Medulla oblongata (tissue), 1 donor: ENCODE measurements around the gene EXOC3L4.
A peak's percentile ranks its signal among the peaks of the same experiment; 100 is the strongest.

Experiments
- DNase-seq: peaks from one replicate; pipeline ENCODE4 v3.0.0-alpha.2; 2015; ENCODE audit errors: extremely low spot score

Gene EXOC3L4

GRCh38 chr14:103133210-103134140, 39.0 kb downstream of the EXOC3L4 start:
- no peak for DNase-seq

DNA sequence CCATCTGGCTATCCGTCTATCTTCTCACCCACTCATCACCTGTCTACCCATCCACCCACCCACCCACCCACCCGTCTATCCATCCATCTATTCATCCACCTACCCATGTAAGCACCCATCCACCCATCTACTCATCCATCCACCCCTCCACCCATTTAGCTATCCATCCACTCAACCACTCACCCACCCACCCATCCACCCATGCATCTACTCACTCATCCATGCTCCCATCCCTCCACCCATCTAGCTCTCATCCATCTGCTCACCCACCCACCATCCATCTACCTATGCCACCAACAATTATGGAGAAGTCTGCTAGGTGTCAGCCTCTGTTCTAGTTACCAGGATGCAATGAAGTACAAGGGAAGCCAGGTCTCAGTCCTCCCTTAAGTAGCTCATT, 39.9 kb downstream of the EXOC3L4 start:
- DNase-seq, result no peak

DNA sequence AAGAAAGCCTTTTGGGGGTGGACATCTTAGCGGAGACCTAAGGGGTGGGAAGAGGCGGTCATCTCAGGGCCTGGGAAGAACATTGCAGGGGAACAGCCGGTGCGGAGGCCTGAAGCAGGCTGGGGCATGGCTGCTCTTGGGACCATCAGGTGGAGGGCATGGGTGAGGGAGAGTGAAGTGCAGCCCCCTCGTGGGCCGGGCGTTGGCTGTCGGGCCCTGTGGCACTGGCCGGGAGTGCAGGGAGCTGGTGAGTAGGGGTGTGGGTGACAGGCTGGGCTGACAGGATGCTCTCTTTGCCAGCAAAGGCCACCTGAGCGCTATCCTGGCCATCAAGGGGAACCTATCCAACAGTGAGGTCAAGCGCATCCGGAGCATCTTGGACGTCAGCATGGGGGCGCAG, 40.4 kb downstream of the EXOC3L4 start:
- no peak for DNase-seq

DNA sequence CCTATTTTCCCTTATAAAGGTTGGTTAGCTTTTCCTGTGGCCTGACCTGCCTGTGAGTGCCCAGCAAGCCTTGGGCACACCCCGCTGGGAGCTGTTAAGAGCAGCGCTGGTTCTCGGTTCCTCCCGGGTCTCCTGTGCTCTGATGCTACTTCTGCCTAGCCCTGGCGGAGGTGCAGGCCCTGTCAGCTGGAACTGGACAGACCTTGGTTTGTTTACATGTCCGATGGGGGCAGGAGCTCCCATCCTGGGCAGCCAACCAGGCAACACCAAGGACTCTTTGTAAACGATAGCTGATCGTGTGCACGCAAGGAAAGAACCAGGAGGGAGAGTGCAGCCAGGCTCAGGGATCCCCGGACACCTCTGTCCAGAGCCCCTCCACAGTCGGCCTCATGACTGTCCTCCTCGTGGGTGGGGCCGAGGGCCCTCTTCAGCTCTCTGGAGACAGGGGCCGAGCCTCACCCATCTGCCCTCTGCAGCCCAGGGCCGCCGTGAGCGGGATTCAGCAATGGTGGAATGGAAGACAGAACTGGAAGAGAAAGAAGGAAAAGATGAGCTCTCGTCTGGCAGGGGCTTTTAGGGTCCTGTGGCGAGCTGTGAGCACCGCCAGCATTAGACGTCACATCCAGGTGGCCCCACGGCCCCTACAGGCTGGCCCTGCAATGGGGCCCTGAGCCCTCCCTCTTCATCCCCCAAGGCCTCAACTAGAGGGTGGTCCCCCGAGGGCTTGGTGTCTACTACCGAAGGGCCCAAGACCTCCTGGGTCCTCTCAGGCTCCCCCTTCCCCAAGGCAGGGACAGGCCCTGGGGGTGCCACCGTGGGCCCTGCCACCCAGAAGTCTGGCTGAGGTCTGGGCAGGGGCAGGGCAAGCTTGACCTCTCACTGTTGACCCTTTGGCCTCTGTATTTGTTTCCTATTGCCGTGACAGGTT, 41.1 kb downstream of the EXOC3L4 start:
- DNase-seq, result no peak

- DNase-seq, result no peak
Observed at GRCh38 chr14:103136388-103137271, 42.1 kb downstream of the EXOC3L4 start.

DNA sequence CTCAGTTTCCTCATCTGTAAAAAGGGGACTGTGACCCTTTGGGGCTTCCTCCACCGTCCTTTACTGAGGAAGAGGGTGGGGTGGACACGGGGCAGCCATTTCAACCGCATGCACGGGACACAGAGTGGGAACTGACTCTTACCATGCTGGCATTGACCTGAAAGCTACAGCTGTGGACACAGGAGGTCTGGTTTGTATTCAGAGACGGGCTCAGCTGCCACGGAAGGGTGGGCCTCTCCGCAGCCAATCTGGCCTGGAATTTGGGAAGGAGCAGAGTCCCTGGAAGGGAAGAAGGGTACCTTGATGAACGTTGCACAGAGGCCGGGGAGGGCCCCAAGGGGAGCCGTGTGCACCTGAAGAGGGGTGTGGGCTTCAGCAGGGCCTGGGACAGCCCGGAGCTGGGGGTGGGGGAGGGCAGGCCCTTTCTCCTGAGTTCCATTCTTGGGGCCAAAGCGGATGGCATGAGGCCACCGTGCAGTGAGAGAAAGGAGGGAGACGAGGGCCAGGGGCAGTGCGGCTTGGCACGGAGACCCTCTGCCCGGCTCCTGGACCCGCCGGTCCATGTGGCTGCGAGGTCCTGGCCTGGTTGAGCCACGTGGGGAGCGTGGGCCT, 43.3 kb downstream of the EXOC3L4 start:
- DNase-seq, result no peak

DNA sequence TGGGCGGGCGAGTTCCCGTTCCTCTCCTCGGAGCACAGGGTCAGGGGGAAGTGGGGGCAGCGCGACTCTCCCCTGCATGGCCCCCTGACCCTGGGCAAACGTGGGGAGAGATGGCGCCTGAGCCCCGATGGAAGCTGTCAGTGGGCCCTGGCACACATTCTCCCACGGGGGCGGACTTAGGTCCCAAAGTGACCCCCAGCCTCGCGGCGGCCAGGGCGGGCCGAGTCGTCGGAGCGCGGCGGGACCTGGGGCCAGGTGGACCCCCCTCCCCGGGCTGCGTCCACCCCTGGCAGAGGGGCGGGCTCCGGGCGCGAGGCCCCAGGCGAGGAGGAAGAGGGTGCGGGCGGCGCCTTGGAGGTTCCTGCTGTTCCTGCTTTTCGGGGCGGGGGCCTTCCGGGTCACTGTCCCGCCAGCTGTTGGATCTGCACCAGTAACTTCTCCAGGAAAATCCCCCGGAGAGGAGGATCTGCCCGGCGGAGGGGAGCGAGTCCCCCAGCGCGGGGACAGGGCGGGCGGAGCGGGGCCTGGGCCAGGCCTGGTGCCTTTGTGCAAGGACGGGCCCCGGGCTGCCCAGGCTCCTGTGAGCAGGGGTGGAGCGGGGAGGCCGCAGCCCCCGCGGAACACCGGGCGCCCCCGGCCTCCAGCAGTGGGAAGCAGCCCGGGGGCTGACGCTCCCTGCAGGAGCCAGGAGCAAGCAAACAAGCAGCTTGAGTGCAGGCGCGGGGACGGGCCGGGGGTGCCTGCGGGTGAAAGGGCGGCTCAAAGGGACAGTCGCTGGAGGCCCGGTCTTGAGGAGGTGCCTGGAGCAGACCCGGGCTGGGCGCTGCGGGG, 44.0 kb downstream of the EXOC3L4 start:
- no peak for DNase-seq

DNA sequence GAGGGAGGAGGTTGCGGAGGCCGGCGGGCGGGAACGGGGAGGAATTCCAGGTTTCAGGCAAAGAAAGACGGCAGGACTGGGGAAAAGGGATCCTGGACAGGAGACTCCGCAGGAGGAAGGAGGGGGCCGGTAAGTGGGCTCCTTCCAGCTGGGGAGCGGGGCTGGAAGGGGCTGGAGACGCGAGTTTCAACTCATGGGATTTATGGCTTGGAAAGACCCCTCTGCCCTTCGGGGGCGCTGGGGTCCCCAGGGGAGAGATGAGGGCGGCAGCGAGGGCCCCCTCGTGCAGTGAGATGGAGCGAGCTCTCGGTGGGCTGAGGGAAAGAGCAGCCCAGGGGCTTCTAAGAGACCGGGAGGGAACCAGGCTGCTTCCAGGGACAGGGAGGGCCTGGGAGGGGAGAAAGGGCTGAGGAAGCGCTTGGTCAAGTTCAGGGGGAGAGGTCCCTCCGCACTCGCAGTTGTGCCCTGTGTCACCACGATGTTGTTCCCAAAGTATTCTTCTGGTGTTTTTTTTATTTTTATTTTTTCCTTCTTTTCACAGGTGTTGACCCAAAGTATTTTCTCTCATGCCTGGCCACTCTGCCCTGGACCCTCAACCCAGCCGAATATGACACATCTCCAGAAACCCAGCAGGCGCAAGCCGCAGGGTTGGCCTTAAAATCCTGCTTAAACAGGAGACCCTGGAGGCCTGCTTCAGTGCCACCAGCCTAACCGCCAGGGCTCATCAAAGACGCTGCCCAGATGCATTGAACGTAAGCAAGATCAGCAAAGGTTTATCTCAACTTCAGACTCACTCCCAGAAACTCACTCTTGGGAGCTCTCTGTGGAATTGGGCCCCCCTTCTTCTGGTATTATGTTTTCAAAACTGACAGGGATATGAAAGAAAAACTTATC, 44.9 kb downstream of the EXOC3L4 start:
- DNase-seq, result no peak

- no peak for DNase-seq
Observed at GRCh38 chr14:103140316-103141109, 46.0 kb downstream of the EXOC3L4 start.

DNA sequence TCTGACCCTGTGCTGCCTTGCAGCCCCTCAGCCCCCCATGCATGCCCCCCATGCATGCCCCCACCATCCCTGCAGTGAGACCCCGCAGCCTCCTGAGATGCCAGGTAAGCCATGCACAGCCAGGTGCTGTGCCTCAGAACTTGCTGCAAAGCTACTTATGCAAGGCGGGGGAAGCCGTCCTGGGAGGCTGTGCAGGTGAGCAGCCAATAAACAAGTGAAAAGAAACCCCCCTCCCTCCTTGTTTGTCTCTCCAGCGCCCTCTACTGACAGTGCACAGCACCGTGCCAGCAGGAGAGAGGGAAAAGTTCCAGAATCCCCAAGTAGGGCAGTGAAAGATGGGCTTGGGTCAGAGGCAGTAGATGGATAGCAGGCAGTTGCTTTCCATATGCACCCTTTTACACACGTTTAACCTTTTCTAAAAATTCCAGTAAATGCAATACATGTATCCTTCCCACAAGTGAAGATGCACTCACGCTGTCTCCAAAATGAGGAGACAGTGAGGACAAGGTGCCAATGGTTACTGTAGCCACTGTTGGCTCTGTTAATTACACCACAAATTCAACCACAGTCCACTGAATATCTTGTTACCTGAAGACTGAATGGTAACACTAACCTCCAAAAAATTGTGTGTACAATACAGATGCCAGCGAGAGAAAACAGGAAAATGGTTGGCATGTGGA, 46.7 kb downstream of the EXOC3L4 start:
- DNase-seq, result peak; percentile 43

DNA sequence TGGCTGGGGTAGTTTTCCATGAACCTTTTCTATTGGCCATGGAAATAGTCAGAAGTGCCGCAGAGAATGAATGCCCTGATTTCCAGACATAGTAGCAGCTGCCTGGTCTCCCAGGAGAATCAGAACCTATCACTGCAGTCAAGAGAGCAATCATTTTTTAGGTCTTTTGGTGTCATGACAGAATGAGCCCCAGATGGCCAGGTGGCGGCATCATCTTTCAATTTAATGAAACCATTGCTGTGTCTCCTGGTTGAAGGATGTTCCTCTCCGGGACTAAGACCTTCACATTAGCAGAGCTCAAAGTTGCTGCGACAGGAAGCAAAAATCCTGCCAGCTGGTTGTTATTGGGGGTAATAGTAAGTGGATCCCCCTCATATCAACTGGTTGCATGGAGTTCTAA, 47.5 kb downstream of the EXOC3L4 start:
- DNase-seq, result no peak

DNA sequence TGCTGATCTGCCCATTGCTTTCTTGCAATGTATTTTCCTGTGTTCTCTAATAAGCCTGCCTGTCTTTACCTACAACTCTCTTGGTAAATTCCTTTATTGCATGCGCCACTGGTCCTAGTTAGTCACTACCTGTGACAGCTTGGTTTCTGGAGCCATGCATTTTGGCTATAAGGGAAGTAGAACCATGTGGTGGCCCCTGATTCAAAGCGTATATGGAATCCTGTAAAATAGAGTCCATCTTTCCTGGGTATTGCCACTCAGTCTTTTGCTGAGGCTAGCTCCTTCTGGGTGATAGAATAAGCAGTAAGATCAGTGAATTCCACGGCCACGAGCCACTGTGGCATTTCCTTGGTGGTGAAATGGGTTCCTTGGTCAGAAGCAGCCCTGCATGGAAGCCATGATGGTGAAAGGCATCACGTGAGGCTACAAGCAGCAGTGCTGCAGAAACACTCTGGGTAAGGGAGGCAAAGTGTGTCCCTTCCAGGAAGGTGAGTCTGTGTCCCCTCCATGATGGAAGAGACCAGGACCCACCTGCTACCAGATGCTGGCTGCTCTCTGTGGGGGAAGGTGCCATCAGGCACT, 48.3 kb downstream of the EXOC3L4 start:
- no peak for DNase-seq

- DNase-seq, result no peak
Observed at GRCh38 chr14:103143506-103143905, 49.0 kb downstream of the EXOC3L4 start.

DNA sequence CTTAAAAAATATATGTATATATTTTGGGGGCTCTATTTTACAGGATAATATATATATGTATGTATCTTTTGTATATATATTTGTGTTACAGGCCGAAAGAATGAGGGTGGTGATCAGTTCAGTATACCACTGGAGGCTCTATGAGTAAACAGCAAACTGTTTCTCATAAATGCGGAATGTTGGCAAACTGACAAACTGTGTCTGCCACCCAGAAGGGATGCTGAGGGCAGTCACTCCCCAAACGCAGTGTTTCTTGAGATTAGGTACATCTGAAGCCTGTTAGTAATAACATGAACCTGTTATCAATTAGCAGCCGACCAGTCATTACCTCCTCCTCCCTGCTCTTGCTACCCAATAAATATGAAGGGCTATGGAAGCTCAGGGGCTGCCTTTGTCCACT, 49.6 kb downstream of the EXOC3L4 start:
- DNase-seq, result no peak

GRCh38 chr14:103146141-103146709, 51.7 kb downstream of the EXOC3L4 start:
- no peak for DNase-seq

GRCh38 chr14:103149351-103150237, 55.1 kb downstream of the EXOC3L4 start:
- DNase-seq, result no peak
